GM12878 (cell line): ENCODE data around the gene RNF115. TPM values are rescaled to one million over a fixed set of nuclear protein-coding genes. Genes with fewer than 3 reads are reported as not detected.

Source experiments
- ATAC-seq: fragments of 200-7000 bp; cut with Tn5 transposase; 3 replicates; pipeline ENCODE4 v1.9.1; 2020; ENCODE audit warnings: mild to moderate bottlenecking, moderate library complexity
- BruUV-seq: library from RNA; stranded (reverse); fragments of 400-500 nt; replicated peaks from 2 replicates; lab custom pipeline; 2021; lab: Mats Ljungman, UMichigan
- CTCF ChIA-PET: fragments of 300-600 bp; sonication (Branson Sonifier 250); formaldehyde crosslinking; extraction: SDS; loops from one replicate; lab custom pipeline; 2021; ENCODE audit warnings: inconsistent platforms; lab: Yijun Ruan, JAX
- POLR2A ChIA-PET: fragments of 350-600 bp; formaldehyde crosslinking; extraction: SDS; loops from one replicate; lab custom pipeline; 2021; ENCODE audit warnings: inconsistent platforms; lab: Charles Lee
- RAD21 ChIA-PET: fragments of 300-600 bp; sonication (Branson Sonifier 250); formaldehyde crosslinking; loops from one replicate; lab custom pipeline; 2023; ENCODE audit warnings: antibody characterized with exemption; ENCODE audit not compliant: unreplicated experiment; lab: Charles Lee
- SMC1A ChIA-PET: fragments of 300-600 bp; sonication (Branson Sonifier 250); formaldehyde crosslinking; loops from one replicate; lab custom pipeline; 2023; ENCODE audit not compliant: unreplicated experiment, uncharacterized antibody; lab: Charles Lee
- DNase-seq: peaks from one replicate; pipeline ENCODE4 v3.0.0-alpha.2; 2011; ENCODE audit warnings: low read depth, low spot score
- FAIRE-seq: peaks from 3 replicates; lab custom pipeline; 2011; peaks lifted over from hg19 to GRCh38; lab: Jason Lieb, UNC
- H2AFZ ChIP-seq: 2 replicates; pipeline ENCODE4 v1.6.0; 2011; ENCODE audit warnings: low read depth, low read length, control low read depth; ENCODE audit not compliant: control insufficient read depth
- H3K27ac ChIP-seq: 2 replicates; pipeline ENCODE4 v1.5.1; 2011; ENCODE audit warnings: control low read depth; ENCODE audit not compliant: control insufficient read depth, insufficient read depth
- H3K27me3 ChIP-seq, 2 experiments: replicated peaks in 1 of 2; 2 replicates each; pipeline versions ENCODE4 v1.6.0 to v1.6.1; 2011; ENCODE audit warnings: low read length in 1 of 2; ENCODE audit not compliant: control insufficient read depth in 2 of 2, insufficient read depth in 2 of 2
- H3K36me3 ChIP-seq, 2 experiments: 2 replicates each; pipeline ENCODE4 v1.5.1; 2011; ENCODE audit warnings: low read length in 1 of 2; ENCODE audit not compliant: control insufficient read depth in 2 of 2, insufficient read depth in 2 of 2
- H3K4me1 ChIP-seq: 2 replicates; pipeline ENCODE4 v1.6.1; 2011; ENCODE audit warnings: mild to moderate bottlenecking, low read length, moderate library complexity, mixed read lengths; ENCODE audit not compliant: control insufficient read depth, insufficient read depth
- H3K4me2 ChIP-seq: 2 replicates; pipeline ENCODE4 v1.6.0; 2011; ENCODE audit warnings: control low read depth; ENCODE audit not compliant: control insufficient read depth, insufficient read depth
- H3K4me3 ChIP-seq: fragments of 200-600 bp; sonication (generic); 2 replicates; pipeline ENCODE4 v1.5.1; 2016
- H3K79me2 ChIP-seq: 2 replicates; pipeline ENCODE4 v1.6.0; 2011; ENCODE audit warnings: low read length; ENCODE audit not compliant: control insufficient read depth, insufficient read depth
- H3K9ac ChIP-seq: 2 replicates; pipeline ENCODE4 v1.8.0; 2011; ENCODE audit warnings: low read length, control low read depth, mixed read lengths; ENCODE audit not compliant: control insufficient read depth, insufficient read depth
- H3K9me3 ChIP-seq: replicated peaks from 3 replicates; pipeline ENCODE4 v1.5.1; 2011; ENCODE audit warnings: mild to moderate bottlenecking, low read length; ENCODE audit not compliant: control insufficient read depth, insufficient read depth
- H4K20me1 ChIP-seq: 2 replicates; pipeline ENCODE4 v1.6.0; 2011; ENCODE audit not compliant: control insufficient read depth, insufficient read depth
- BCL11A ChIP-seq: IDR thresholded peaks from 2 replicates; pipeline ENCODE4 v1.6.1; 2011; ENCODE audit warnings: low read depth, low read length
- BMI1 ChIP-seq: fragments of 450-650 bp; IDR thresholded peaks from 2 replicates; pipeline ENCODE4 v1.6.1; 2016; ENCODE audit warnings: mild to moderate bottlenecking, moderate library complexity, borderline replicate concordance
- BRCA1 ChIP-seq: IDR thresholded peaks from 2 replicates; pipeline ENCODE4 v1.6.1; 2011; ENCODE audit warnings: low read depth, low read length, improper control_type of control experiment
- CBX3 ChIP-seq: fragments of 200-600 bp; sonication (generic); IDR thresholded peaks from 2 replicates; pipeline ENCODE4 v1.6.1; 2016; ENCODE audit warnings: low read depth, borderline replicate concordance
- EP300 ChIP-seq, 2 experiments: fragments of 150-350 bp in 1 of 2; IDR thresholded peaks; 2 replicates each; pipeline ENCODE4 v1.6.1; 2011 to 2012; ENCODE audit warnings: low read depth in 2 of 2, low read length in 2 of 2, borderline replicate concordance in 1 of 2, improper control_type of control experiment in 1 of 2, inconsistent platforms in 1 of 2; ENCODE audit not compliant: control insufficient read depth in 1 of 2
- HDAC2 ChIP-seq: fragments of 200-600 bp; sonication (generic); IDR thresholded peaks from 2 replicates; pipeline ENCODE4 v1.6.1; 2017
- IKZF1 ChIP-seq: fragments of 450-650 bp; conservative IDR thresholded peaks from 2 replicates; pipeline ENCODE4 v1.6.1; 2017; ENCODE audit warnings: antibody characterized with exemption, mild to moderate bottlenecking
- IKZF2 ChIP-seq, 2 experiments: fragments of 450-650 bp; IDR thresholded peaks; 2 replicates each; pipeline ENCODE4 v1.6.1; 2017; ENCODE audit warnings: mild to moderate bottlenecking in 2 of 2, moderate library complexity in 2 of 2
- MAX ChIP-seq: IDR thresholded peaks from 2 replicates; pipeline ENCODE4 v1.6.1; 2012; ENCODE audit warnings: low read depth, low read length, improper control_type of control experiment
- MTA2 ChIP-seq: fragments of 450-650 bp; IDR thresholded peaks from 2 replicates; pipeline ENCODE4 v1.6.1; 2016; ENCODE audit warnings: low read depth, mild to moderate bottlenecking, moderate library complexity
- PKNOX1 ChIP-seq: fragments of 450-650 bp; IDR thresholded peaks from 2 replicates; pipeline ENCODE4 v1.6.1; 2016; ENCODE audit warnings: mild to moderate bottlenecking
- RAD21 ChIP-seq: IDR thresholded peaks from 2 replicates; pipeline ENCODE4 v1.6.1; 2011; ENCODE audit warnings: mild to moderate bottlenecking, low read depth, low read length, moderate library complexity; ENCODE audit not compliant: insufficient read depth
- RAD51 ChIP-seq: fragments of 450-650 bp; IDR thresholded peaks from 2 replicates; pipeline ENCODE4 v1.6.1; 2016; ENCODE audit warnings: moderate library complexity, mild to moderate bottlenecking, inconsistent platforms
- SIN3A ChIP-seq: IDR thresholded peaks from 2 replicates; pipeline ENCODE4 v1.6.1; 2012; ENCODE audit warnings: low read depth, low read length, improper control_type of control experiment
- SMC3 ChIP-seq: IDR thresholded peaks from 2 replicates; pipeline ENCODE4 v1.6.1; 2011; ENCODE audit warnings: low read length, improper control_type of control experiment, borderline replicate concordance
- STAT1 ChIP-seq: fragments of 450-650 bp; conservative IDR thresholded peaks from 2 replicates; pipeline ENCODE4 v1.6.1; 2014; ENCODE audit warnings: antibody characterized with exemption, mild to moderate bottlenecking
- TCF7 ChIP-seq: IDR thresholded peaks from 2 replicates; pipeline ENCODE4 v1.6.1; 2014; ENCODE audit warnings: antibody characterized with exemption, borderline replicate concordance
- ZBED1 ChIP-seq: IDR thresholded peaks from 2 replicates; pipeline ENCODE4 v1.6.1; 2016; ENCODE audit warnings: borderline replicate concordance
- ZBTB40 ChIP-seq: fragments of 450-650 bp; IDR thresholded peaks from 2 replicates; pipeline ENCODE4 v1.6.1; 2016; ENCODE audit warnings: mild to moderate bottlenecking, moderate library complexity, borderline replicate concordance
- ZNF24 ChIP-seq: fragments of 450-650 bp; IDR thresholded peaks from 2 replicates; pipeline ENCODE4 v1.6.1; 2017; ENCODE audit warnings: antibody characterized with exemption, mild to moderate bottlenecking
- WGBS: methylation state at CpG from one replicate; pipeline ENCODE4 v1.1.6; 2016; ENCODE audit warnings: low lambda C conversion rate; ENCODE audit not compliant: insufficient replicate concordance, insufficient coverage; ENCODE audit errors: missing lambda C conversion rate; 5-methylcytosine and 5-hydroxymethylcytosine counted together
- in situ Hi-C: fragments of 300-500 bp; cut with MboI; formaldehyde crosslinking; loops from 9 replicates; pipeline ENCODE4 v1.14.3; 2018; ENCODE audit warnings: mixed read lengths
- intact Hi-C: fragments of 100-400 bp; cut with micrococcal nuclease; formaldehyde crosslinking; loops from one replicate; pipeline ENCODE4 v1.14.2; 2022; ENCODE audit not compliant: unreplicated experiment
- polyA plus RNA-seq, 11 experiments: library from polyadenylated mRNA; depleted of rRNA in 4 of 11; unstranded in 6 of 11; stranded (reverse) in 5 of 11; fragments of >200 nt; fragmentation: Nextera tagmentation in 4 of 11; fragmentation: Illumina TruSeq in 1 of 11; extraction: Ambion mirVana in 4 of 11; extraction: Trizol in 1 of 11; gene quantifications; 1 replicate in 1 of 11; 2 replicates in 10 of 11; pipeline versions ENCODE4 v1.2.1 to v1.2.3, GENCODE V29; 2011 to 2016; ENCODE audit warnings: inconsistent platforms in 2 of 11, missing spikeins in 2 of 11, low read depth in 1 of 11
- total RNA-seq, 4 experiments: library from RNA; depleted of rRNA in 3 of 4; stranded (reverse); fragments of >200 nt in 3 of 4; fragmentation: Illumina TruSeq in 1 of 4; extraction: Trizol in 1 of 4; gene quantifications; 2 replicates each; pipeline versions ENCODE4 v1.2.1 to v1.2.3, GENCODE V29; 2013 to 2021

RNF115 gene
- total and polyA plus RNA-seq, 10 of the 15 experiments (the other 5 are each of a cell fraction or from before 2014, with no cell fraction given) = 3.4 to 22.0 (median 12.9) TPM

- no peak for TF ChIP-seq RAD21
- no peak for TF ChIP-seq BMI1
- TF ChIP-seq IKZF1 = no peak
- TF ChIP-seq MTA2 = no peak
- TF ChIP-seq ZBED1 = no peak
Observed at GRCh38 chr1:145717833-145718232, 106.1 kb downstream of the RNF115 start (continued).

- intact Hi-C loops (no loop called here), in situ Hi-C loops (no loop called here)
- Histone ChIP-seq H3K4me2 (no peak overlapping the region), H4K20me1 (no peaks in the 10 kb centered on the region), H3K9me3 (no peaks in the 10 kb centered on the region), H3K9ac (no peak overlapping the region), H3K36me3 (no peaks in the 10 kb centered on the region), H3K27me3 (no peaks in the 10 kb centered on the region), H3K79me2 (no peaks in the 10 kb centered on the region), H3K4me1 (peaks cover 16% of the 10 kb centered on the region), H3K27ac (no peak overlapping the region), H2AFZ (no peak overlapping the region), H3K4me3 (no peak overlapping the region)
- DNase-seq (no peak), ATAC-seq (no peak), FAIRE-seq (no peak)
- ChIA-PET RAD21 (no interaction called here), CTCF (interaction anchor here (0.8 kb wide), 1 partner anchor 20 kb away, joined by 3 read pairs; no protein-coding TSS in a partner anchor), SMC1A (interaction anchor here (0.6 kb wide), 1 partner anchor 117 kb away, joined by 4 read pairs; no protein-coding TSS in a partner anchor), POLR2A (no interaction called here)
- BruUV-seq = no TSS peak
- 73% methylated on average over 10 of the region's 10 CpGs for WGBS
- TF ChIP-seq SIN3A = no peak
- no peak for TF ChIP-seq MAX
- no peak for TF ChIP-seq RAD51
- no peak for TF ChIP-seq EP300 (IDR thresholded peaks at IDR 0.05; ENCODE audit: borderline replicate concordance in 1 of 2, control insufficient read depth in 1 of 2, low read depth in 2 of 2, low read length in 2 of 2)
- TF ChIP-seq ZNF24 = no peak
- no peak for TF ChIP-seq IKZF2 (IDR thresholded peaks at IDR 0.05)
- no peak for TF ChIP-seq SMC3
- TF ChIP-seq STAT1 = no peak
- no peak for TF ChIP-seq PKNOX1
- no peak for TF ChIP-seq CBX3
- no peak for TF ChIP-seq BCL11A
- TF ChIP-seq HDAC2 = no peak
- no peak for TF ChIP-seq BRCA1
- no peak for TF ChIP-seq TCF7
- no peak for TF ChIP-seq ZBTB40
Observed at GRCh38 chr1:145716641-145717345, 107.1 kb downstream of the RNF115 start.
